Endothelial cell of umbilical vein (primary cell): ENCODE measurements around the gene OR2B6.

Experiments used
- CTCF ChIP-seq, 2 donors: IDR thresholded peaks; 1 replicate in 1 of 2; 2 replicates in 1 of 2; pipeline ENCODE4 v1.5.1; 2011; ENCODE audit warnings: low read length in 2 of 2, mild to moderate bottlenecking in 2 of 2, moderate library complexity in 2 of 2, control low read depth in 1 of 2, inconsistent platforms in 1 of 2, low read depth in 1 of 2; ENCODE audit not compliant: insufficient read depth in 1 of 2; ENCODE audit errors: extremely low read depth in 1 of 2
- POLR2AphosphoS5 ChIP-seq: IDR thresholded peaks from 2 replicates; pipeline ENCODE4 v1.6.1; 2012; ENCODE audit warnings: low read depth, mild to moderate bottlenecking, control low read depth, low read length, moderate library complexity; ENCODE audit not compliant: insufficient read depth

GRCh38 chr6:28001351-28001750, 44.3 kb downstream of the OR2B6 start:
- TF ChIP-seq CTCF (IDR thresholded peaks at IDR 0.05; ENCODE audit: extremely low read depth in 1 of 2, insufficient read depth in 1 of 2, low read depth in 1 of 2, low read length in 2 of 2) (no peak), POLR2AphosphoS5 (no peak)
